HepG2 (cell line): ENCODE data around the gene S1PR3.

ENCODE experiments used
- ARID4A ChIP-seq: sonication (generic); formaldehyde crosslinking; IDR thresholded peaks from 2 replicates; pipeline ENCODE4 v1.5.0; 2020; ENCODE audit warnings: mild to moderate bottlenecking, missing genetic modification reagents, borderline replicate concordance
- CEBPB ChIP-seq: IDR thresholded peaks from 2 replicates; pipeline ENCODE4 v1.6.1; 2011; ENCODE audit warnings: low read depth, low read length, improper control_type of control experiment, borderline replicate concordance
- NFE2L2 ChIP-seq: fragments of 150-350 bp; IDR thresholded peaks from 2 replicates; pipeline ENCODE4 v1.6.1; 2014; ENCODE audit warnings: low read length
- ZFP41 ChIP-seq: sonication (generic); formaldehyde crosslinking; IDR thresholded peaks from 2 replicates; pipeline ENCODE4 v1.4.0; 2020; ENCODE audit warnings: mild to moderate bottlenecking, missing genetic modification reagents, borderline replicate concordance

DNA sequence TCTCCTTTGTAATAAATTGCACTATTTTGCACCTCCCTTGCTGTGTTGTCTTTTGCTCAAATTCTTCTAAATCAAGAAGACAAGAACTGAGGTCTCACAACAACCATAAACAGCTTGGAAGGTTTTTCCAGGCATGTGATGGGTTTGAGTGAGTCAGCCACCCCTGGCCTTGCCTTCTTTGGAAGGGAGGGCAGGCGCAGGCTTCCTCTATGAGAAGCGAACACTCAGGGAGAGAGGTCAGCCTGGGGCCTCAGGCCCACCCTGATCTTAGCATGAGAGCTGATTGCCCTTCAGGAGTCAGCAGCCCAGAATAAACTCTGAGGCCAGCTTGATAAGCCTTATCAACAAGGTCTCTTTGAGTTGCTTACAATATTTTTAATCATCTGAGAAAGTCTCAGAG lies 31.6 kb downstream of the S1PR3 start:
- TF ChIP-seq ZFP41 (CRISPR knock-in tag) = no peak
- TF ChIP-seq CEBPB = no peak
- no peak for TF ChIP-seq ARID4A (CRISPR knock-in tag)
- no peak for TF ChIP-seq NFE2L2
